Nephron progenitor cell (in vitro differentiated cells): ENCODE measurements around the gene DNAI1.
"Not testable (repeated sequence)": the region's sequence is repeated elsewhere in the genome, so short reads cannot be mapped to it uniquely, and the experiment has no call there.

Source experiments
- DNase-seq: peaks from one replicate; pipeline ENCODE4 v3.0.0; 2021
- H3K27ac Mint-ChIP-seq: 2 replicates; pipeline ENCODE4 v1.8.0; 2021; ENCODE audit warnings: mild to moderate bottlenecking, moderate library complexity, mixed read lengths
- H3K27me3 Mint-ChIP-seq: 2 replicates; pipeline ENCODE4 v1.8.0; 2021; ENCODE audit warnings: mild to moderate bottlenecking, low read depth, mixed read lengths; ENCODE audit not compliant: poor library complexity
- H3K36me3 Mint-ChIP-seq: 2 replicates; pipeline ENCODE4 v1.8.0; 2021; ENCODE audit warnings: low read depth, mixed read lengths
- H3K4me1 Mint-ChIP-seq: 2 replicates; pipeline ENCODE4 v1.8.0; 2021; ENCODE audit warnings: mixed read lengths
- H3K4me3 Mint-ChIP-seq: 2 replicates; pipeline ENCODE4 v1.8.0; 2021; ENCODE audit warnings: mild to moderate bottlenecking, moderate library complexity, mixed read lengths
- H3K9me3 Mint-ChIP-seq: 2 replicates; pipeline ENCODE4 v1.8.0; 2021; ENCODE audit warnings: mild to moderate bottlenecking, moderate library complexity, mixed read lengths
- TF ChIP-seq, protein P1 (sequence below): fragments of 200-600 bp; sonication (generic); IDR thresholded peaks from 2 replicates; pipeline ENCODE4 v1.5.0; 2021; ENCODE audit warnings: antibody characterized with exemption

Gene DNAI1

GRCh38 chr9:34522971-34523797, 64.6 kb downstream of the DNAI1 start, which contains the start of gene ENHO:
Gene ENHO (minus strand): TSS chr9:34522990. CDS start chr9:34521695, 1,295 bp downstream.
- no peak within 1 kb of the TSS for H3K27ac Mint-ChIP-seq
- no peaks in the 10 kb centered on the region for H3K36me3 Mint-ChIP-seq
- peak; percentile 96 for DNase-seq
- H3K9me3 Mint-ChIP-seq: peaks cover 3% of the 10 kb centered on the region
- TF ChIP-seq, protein P1, sequence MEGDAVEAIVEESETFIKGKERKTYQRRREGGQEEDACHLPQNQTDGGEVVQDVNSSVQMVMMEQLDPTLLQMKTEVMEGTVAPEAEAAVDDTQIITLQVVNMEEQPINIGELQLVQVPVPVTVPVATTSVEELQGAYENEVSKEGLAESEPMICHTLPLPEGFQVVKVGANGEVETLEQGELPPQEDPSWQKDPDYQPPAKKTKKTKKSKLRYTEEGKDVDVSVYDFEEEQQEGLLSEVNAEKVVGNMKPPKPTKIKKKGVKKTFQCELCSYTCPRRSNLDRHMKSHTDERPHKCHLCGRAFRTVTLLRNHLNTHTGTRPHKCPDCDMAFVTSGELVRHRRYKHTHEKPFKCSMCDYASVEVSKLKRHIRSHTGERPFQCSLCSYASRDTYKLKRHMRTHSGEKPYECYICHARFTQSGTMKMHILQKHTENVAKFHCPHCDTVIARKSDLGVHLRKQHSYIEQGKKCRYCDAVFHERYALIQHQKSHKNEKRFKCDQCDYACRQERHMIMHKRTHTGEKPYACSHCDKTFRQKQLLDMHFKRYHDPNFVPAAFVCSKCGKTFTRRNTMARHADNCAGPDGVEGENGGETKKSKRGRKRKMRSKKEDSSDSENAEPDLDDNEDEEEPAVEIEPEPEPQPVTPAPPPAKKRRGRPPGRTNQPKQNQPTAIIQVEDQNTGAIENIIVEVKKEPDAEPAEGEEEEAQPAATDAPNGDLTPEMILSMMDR: no peak
- H3K27me3 Mint-ChIP-seq: peaks cover 61% of the 10 kb centered on the region
- peaks cover 17% of the 10 kb centered on the region for H3K4me1 Mint-ChIP-seq
- H3K4me3 Mint-ChIP-seq: peak within 1 kb of the TSS; percentile 88

DNA sequence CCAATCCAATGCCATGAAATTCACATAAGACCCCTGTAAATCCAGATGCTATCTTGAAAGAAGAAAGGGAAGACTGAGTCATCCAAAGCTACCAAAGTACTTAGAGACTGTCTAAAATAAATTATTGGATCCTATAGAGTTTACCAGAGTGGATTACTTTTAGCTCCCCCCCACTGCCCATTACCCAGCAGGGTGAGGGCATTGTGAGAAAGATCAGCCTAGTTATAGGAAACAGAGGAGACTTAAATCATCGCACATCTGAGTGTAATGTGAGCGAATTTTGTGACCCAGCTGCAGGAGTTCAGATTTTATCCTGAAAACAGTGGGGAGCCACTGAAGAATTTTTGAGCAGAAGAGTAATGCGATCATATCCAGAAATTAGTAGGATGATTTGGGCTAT, 65.7 kb downstream of the DNAI1 start:
- Mint-ChIP-seq H3K9me3 (peaks cover 7% of the 10 kb centered on the region), H3K4me1 (peaks cover 9% of the 10 kb centered on the region), H3K27ac (no peak overlapping the region), H3K36me3 (no peaks in the 10 kb centered on the region), H3K27me3 (peaks cover 69% of the 10 kb centered on the region), H3K4me3 (no peak overlapping the region)
- DNase-seq: no peak
- TF ChIP-seq, protein P1: no peak

- Mint-ChIP-seq H3K27ac (no peak overlapping the region), H3K27me3 (peaks cover 73% of the 10 kb centered on the region), H3K4me3 (no peak overlapping the region), H3K36me3 (no peaks in the 10 kb centered on the region), H3K9me3 (peaks cover 20% of the 10 kb centered on the region), H3K4me1 (peaks cover 7% of the 10 kb centered on the region)
- TF ChIP-seq, protein P1: no peak
- DNase-seq: no peak
Observed at GRCh38 chr9:34526026-34526425, 67.4 kb downstream of the DNAI1 start.

DNA sequence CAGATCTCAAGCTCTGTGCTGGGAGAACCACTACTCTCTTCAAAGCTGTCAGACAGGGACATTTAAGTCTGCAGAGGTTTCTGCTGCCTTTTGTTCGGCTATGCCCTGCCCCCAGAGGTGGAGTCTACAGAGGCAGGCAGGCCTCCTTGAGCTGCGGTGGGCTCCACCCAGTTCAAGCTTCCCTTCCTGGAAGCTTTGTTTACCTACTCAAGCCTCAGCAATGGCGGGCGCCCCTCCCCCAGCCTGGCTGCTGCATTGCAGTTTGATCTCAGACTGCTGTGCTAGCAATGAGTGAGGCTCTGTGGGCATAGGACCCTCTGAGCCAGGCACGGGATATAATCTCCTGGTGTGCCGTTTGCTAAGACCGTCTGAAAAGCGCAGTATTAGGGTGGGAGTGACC, 73.4 kb downstream of the DNAI1 start:
- DNase-seq, H3K27ac Mint-ChIP-seq, H3K4me3 Mint-ChIP-seq, H3K4me1 Mint-ChIP-seq, H3K36me3 Mint-ChIP-seq: not testable (repeated sequence)
- peaks cover 48% of the 10 kb centered on the region for H3K9me3 Mint-ChIP-seq
- peaks cover 71% of the 10 kb centered on the region for H3K27me3 Mint-ChIP-seq

GRCh38 chr9:34536685-34537084, 78.1 kb downstream of the DNAI1 start:
- H3K4me1 Mint-ChIP-seq: no peaks in the 10 kb centered on the region
- TF ChIP-seq, protein P1: no peak
- H3K9me3 Mint-ChIP-seq: peaks cover 21% of the 10 kb centered on the region
- H3K36me3 Mint-ChIP-seq: no peaks in the 10 kb centered on the region
- peaks cover 58% of the 10 kb centered on the region for H3K27me3 Mint-ChIP-seq
- DNase-seq: no peak
- H3K27ac Mint-ChIP-seq: no peak overlapping the region
- no peak overlapping the region for H3K4me3 Mint-ChIP-seq

DNA sequence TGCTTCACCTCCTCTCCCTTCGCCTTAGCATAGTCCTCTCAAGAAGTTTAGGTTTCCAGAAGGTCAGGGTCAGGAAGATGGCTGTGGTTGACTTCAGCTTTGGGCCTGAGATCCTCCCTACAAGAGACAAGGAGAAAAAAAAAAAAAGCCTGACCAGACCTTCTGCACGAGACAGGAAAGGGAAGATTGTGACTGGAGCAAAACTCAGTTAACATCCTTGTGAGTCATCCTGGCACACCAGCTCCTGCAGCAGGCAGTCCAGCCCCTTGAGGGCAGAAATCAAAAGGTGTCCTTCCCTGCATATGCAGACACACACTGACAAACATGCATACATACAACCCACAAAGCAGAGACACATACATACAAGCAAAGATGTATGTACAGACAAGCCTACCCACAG, 82.2 kb downstream of the DNAI1 start:
- H3K4me1 Mint-ChIP-seq: no peaks in the 10 kb centered on the region
- no peak overlapping the region for H3K27ac Mint-ChIP-seq
- TF ChIP-seq, protein P1: no peak
- H3K4me3 Mint-ChIP-seq: no peak overlapping the region
- DNase-seq: no peak
- peaks cover 4% of the 10 kb centered on the region for H3K9me3 Mint-ChIP-seq
- H3K36me3 Mint-ChIP-seq: no peaks in the 10 kb centered on the region
- peaks cover 53% of the 10 kb centered on the region for H3K27me3 Mint-ChIP-seq
